GM21619 (cell line): ENCODE data around the gene SS18.

Source experiments
- ATAC-seq: cut with Tn5 transposase; IDR thresholded peaks from one replicate; pipeline ENCODE4 v1.9.1; 2021; ENCODE audit not compliant: unreplicated experiment

SS18 gene

GRCh38 chr18:26073758-26074157 lies 16.7 kb downstream of the SS18 start:
- ATAC-seq, result no peak

- ATAC-seq, result no peak
Measured at GRCh38 chr18:26071725-26072124, 18.7 kb downstream of the SS18 start.

GRCh38 chr18:26071020-26071419 lies 19.4 kb downstream of the SS18 start:
- ATAC-seq, result no peak

GRCh38 chr18:26059357-26059756 lies 31.1 kb downstream of the SS18 start:
- ATAC-seq, result no peak

GRCh38 chr18:26057344-26057773 lies 33.1 kb downstream of the SS18 start:
- no peak for ATAC-seq

- no peak for ATAC-seq
Measured at GRCh38 chr18:26056291-26056690, 34.1 kb downstream of the SS18 start.

GRCh38 chr18:26052505-26052904 lies 37.9 kb downstream of the SS18 start:
- ATAC-seq, result no peak

GRCh38 chr18:26051843-26052242 lies 38.6 kb downstream of the SS18 start:
- no peak for ATAC-seq

- ATAC-seq, result no peak
Measured at GRCh38 chr18:26046419-26047077, 43.9 kb downstream of the SS18 start.

GRCh38 chr18:26044807-26045206 lies 45.6 kb downstream of the SS18 start:
- no peak for ATAC-seq

GRCh38 chr18:26040051-26040656 lies 50.3 kb downstream of the SS18 start:
- no peak for ATAC-seq

GRCh38 chr18:26039203-26039602 lies 51.2 kb downstream of the SS18 start:
- no peak for ATAC-seq

GRCh38 chr18:26036635-26037034 lies 53.8 kb downstream of the SS18 start:
- ATAC-seq, result no peak

- no peak for ATAC-seq
Measured at GRCh38 chr18:26034850-26035497, 55.4 kb downstream of the SS18 start.

- ATAC-seq, result no peak
Measured at GRCh38 chr18:26022585-26022984, 67.8 kb downstream of the SS18 start.

GRCh38 chr18:26021061-26021754 lies 69.2 kb downstream of the SS18 start:
- no peak for ATAC-seq

GRCh38 chr18:26017929-26018328 lies 72.5 kb downstream of the SS18 start:
- no peak for ATAC-seq

- ATAC-seq, result no peak
Measured at GRCh38 chr18:26014462-26014861, 76.0 kb downstream of the SS18 start.

GRCh38 chr18:26008619-26009018 lies 81.8 kb downstream of the SS18 start:
- no peak for ATAC-seq

GRCh38 chr18:26008096-26008495 lies 82.3 kb downstream of the SS18 start:
- no peak for ATAC-seq

GRCh38 chr18:26005950-26006349 lies 84.5 kb downstream of the SS18 start:
- ATAC-seq, result no peak

GRCh38 chr18:26004832-26005231 lies 85.6 kb downstream of the SS18 start:
- no peak for ATAC-seq
